ENCODE measurements around the gene NACC2.

The NACC2 gene

GRCh38 chr9:136119061-136119882, 24.2 kb upstream of the NACC2 start:
- H3K4me3 ChIP-seq (ENCODE audit: low read length): peak overlapping the region; percentile 68
- DNase-seq (ENCODE audit: low read depth): peak; percentile 54
- 0 out of 2 replicates have a peak, but pooled peaks have one; percentile 3 for TF ChIP-seq CTCF (conservative IDR thresholded peaks at IDR 0.05; ENCODE audit: low read length)

GRCh38 chr9:136118320-136119060, 23.4 kb upstream of the NACC2 start, which contains the start of gene TMEM250:
Gene TMEM250, minus strand, starts transcription at chr9:136118875. Its CDS starts 1,975 bp downstream, at chr9:136116900.
- DNase-seq (ENCODE audit: low read depth): peak; percentile 95
- peak within 1 kb of the TSS; percentile 68 for H3K4me3 ChIP-seq (ENCODE audit: low read length)
- TF ChIP-seq CTCF (conservative IDR thresholded peaks at IDR 0.05; ENCODE audit: low read length): no peak

GRCh38 chr9:136117916-136118319, 22.8 kb upstream of the NACC2 start:
- TF ChIP-seq CTCF (conservative IDR thresholded peaks at IDR 0.05; ENCODE audit: low read length): no peak
- no peak for DNase-seq (ENCODE audit: low read depth)
- peak overlapping the region; percentile 64 for H3K4me3 ChIP-seq (ENCODE audit: low read length)

- H3K4me3 ChIP-seq (ENCODE audit: low read length): peak overlapping the region; percentile 64
- peak; percentile 19 for DNase-seq (ENCODE audit: low read depth)
- TF ChIP-seq CTCF (conservative IDR thresholded peaks at IDR 0.05; ENCODE audit: low read length): no peak
Observed at GRCh38 chr9:136117291-136117915, 22.3 kb upstream of the NACC2 start.

- no peak for DNase-seq (ENCODE audit: low read depth)
- no peak overlapping the region; the same call in 1 of the 2 replicates for H3K4me3 ChIP-seq (ENCODE audit: low read length)
- no peak for TF ChIP-seq CTCF (conservative IDR thresholded peaks at IDR 0.05; ENCODE audit: low read length)
Observed at GRCh38 chr9:136116360-136117098, 21.4 kb upstream of the NACC2 start.

GRCh38 chr9:136115641-136116359, 20.7 kb upstream of the NACC2 start:
- no peak for DNase-seq (ENCODE audit: low read depth)
- no peak for TF ChIP-seq CTCF (conservative IDR thresholded peaks at IDR 0.05; ENCODE audit: low read length)
- H3K4me3 ChIP-seq (ENCODE audit: low read length): no peak overlapping the region

Data from AG10803 (cell line).